ENCODE results near the gene NDUFS2. TPM values are rescaled to one million over a fixed set of nuclear protein-coding genes. Genes with fewer than 3 reads are reported as not detected.

NDUFS2 gene
- total RNA-seq, 4 donors from 2014 or later: 68.5 to 131 (median 122) TPM

GRCh38 chr1:161196111-161196510 lies 6.1 kb upstream of the NDUFS2 start:
- H3K36me3 ChIP-seq: peaks cover 0 to 57% (median 20%) of the 10 kb centered on the region in 4 donors
- peaks cover 34 to 85% (median 78%) of the 10 kb centered on the region in 4 donors for H3K4me1 ChIP-seq
- 89% methylated on average over 7 of the region's 7 CpGs for WGBS
- H3K27me3 ChIP-seq: no peaks in the 10 kb centered on the region
- TF ChIP-seq, protein P1, sequence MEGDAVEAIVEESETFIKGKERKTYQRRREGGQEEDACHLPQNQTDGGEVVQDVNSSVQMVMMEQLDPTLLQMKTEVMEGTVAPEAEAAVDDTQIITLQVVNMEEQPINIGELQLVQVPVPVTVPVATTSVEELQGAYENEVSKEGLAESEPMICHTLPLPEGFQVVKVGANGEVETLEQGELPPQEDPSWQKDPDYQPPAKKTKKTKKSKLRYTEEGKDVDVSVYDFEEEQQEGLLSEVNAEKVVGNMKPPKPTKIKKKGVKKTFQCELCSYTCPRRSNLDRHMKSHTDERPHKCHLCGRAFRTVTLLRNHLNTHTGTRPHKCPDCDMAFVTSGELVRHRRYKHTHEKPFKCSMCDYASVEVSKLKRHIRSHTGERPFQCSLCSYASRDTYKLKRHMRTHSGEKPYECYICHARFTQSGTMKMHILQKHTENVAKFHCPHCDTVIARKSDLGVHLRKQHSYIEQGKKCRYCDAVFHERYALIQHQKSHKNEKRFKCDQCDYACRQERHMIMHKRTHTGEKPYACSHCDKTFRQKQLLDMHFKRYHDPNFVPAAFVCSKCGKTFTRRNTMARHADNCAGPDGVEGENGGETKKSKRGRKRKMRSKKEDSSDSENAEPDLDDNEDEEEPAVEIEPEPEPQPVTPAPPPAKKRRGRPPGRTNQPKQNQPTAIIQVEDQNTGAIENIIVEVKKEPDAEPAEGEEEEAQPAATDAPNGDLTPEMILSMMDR (IDR thresholded peaks at IDR 0.05): no peak
- TF ChIP-seq POLR2AphosphoS5 (IDR thresholded peaks at IDR 0.05) (no peak), EP300 (IDR thresholded peaks at IDR 0.05) (no peak), POLR2A (IDR thresholded peaks at IDR 0.05; ENCODE audit: low read depth) (no peak)
- DNase-seq (ENCODE audit: extremely low spot score): no peak
- no peaks in the 10 kb centered on the region for H3K9me3 ChIP-seq
- intact Hi-C loops (cut with DNase I): loop anchor here (10.0 kb wide), 1 partner anchor 189 kb away; no protein-coding TSS in a partner anchor
- H3K4me3 ChIP-seq: peak overlapping the region in 3 of 4 donors; percentile 44 to 57 (median 48)
- peak overlapping the region in 3 of 4 donors; percentile 92 to 95 (median 94) for H3K27ac ChIP-seq (replicated peaks in 1 of 4)

DNA sequence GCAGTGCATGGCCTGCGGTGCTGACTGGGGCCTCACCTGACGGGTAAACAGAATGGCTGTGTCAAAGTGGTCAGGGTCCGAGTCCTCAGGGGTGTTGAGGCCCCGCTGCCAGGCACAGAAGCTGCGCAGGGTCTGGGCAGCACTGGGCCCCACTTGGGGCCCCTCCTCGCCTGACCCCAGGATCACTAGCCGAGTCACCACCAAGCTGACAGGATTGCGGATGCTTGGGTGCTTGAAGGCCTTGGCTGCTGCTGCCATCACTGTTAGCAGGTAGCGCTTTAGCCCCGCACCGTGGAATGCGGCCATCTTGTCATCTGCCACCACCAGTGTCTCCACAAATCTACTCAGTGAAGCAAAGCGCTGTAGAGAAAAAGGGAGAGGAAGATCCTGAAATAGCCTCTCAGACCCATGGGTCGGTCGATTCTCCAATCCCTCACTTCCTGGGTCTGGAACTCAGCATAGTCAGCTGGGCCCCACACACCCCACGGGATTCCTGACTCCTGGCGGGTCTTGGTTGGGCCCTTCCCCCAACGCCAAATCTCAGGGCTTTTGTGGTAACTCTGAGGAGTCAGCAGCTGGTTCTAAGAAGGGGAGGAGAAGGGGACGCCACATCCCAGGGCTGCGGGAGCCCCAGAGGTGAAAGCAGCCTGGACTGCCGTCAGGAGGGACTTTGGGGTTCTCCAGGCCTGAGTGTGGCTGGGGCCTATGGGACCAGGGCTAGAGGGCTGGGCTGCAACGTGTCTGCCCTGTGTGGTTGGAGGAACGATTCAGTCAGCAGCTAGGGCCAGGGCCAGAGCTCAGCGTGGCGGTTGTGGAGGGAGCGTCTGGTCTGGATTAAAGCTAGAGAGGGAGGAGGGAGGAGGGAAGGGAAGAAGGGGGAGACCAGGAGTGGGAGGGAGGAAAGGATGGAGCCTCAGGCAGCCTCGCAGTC lies 5.4 kb upstream of the NDUFS2 start:
- intact Hi-C loops (cut with DNase I): loop anchor here (10.0 kb wide), 1 partner anchor 188 kb away; no protein-coding TSS in a partner anchor
- Histone ChIP-seq H3K36me3 (peaks cover 0 to 51% (median 13%) of the 10 kb centered on the region in 4 donors), H3K27me3 (no peaks in the 10 kb centered on the region), H3K27ac (replicated peaks in 1 of 4) (peak overlapping the region; percentile 92 to 95 (median 94)), H3K4me3 (peak overlapping the region; percentile 44 to 57 (median 46)), H3K9me3 (no peaks in the 10 kb centered on the region), H3K4me1 (peaks cover 36 to 91% (median 84%) of the 10 kb centered on the region in 4 donors)
- no peak for DNase-seq (ENCODE audit: extremely low spot score)
- 53% methylated on average over 22 of the region's 27 CpGs for WGBS
- TF ChIP-seq, protein P1 (IDR thresholded peaks at IDR 0.05): no peak
- peak; percentile 24 to 47 for TF ChIP-seq POLR2AphosphoS5 (IDR thresholded peaks at IDR 0.05)

GRCh38 chr1:161197560-161198193 lies 4.5 kb upstream of the NDUFS2 start:
- Histone ChIP-seq H3K4me1 (peaks cover 35 to 90% (median 80%) of the 10 kb centered on the region in 4 donors), H3K27ac (replicated peaks in 1 of 4) (peak overlapping the region; percentile 92 to 95 (median 94)), H3K4me3 (peak overlapping the region; percentile 44 to 57 (median 46)), H3K27me3 (no peaks in the 10 kb centered on the region), H3K9me3 (no peaks in the 10 kb centered on the region), H3K36me3 (peaks cover 0 to 42% (median 11%) of the 10 kb centered on the region in 4 donors)
- no peak for DNase-seq (ENCODE audit: extremely low spot score)
- intact Hi-C loops (cut with DNase I): loop anchor here (10.0 kb wide), 1 partner anchor 187 kb away; no protein-coding TSS in a partner anchor
- WGBS: 68% methylated on average over 8 of the region's 11 CpGs
- TF ChIP-seq, protein P1 (IDR thresholded peaks at IDR 0.05): no peak
- TF ChIP-seq POLR2AphosphoS5 (IDR thresholded peaks at IDR 0.05) (no peak), EP300 (IDR thresholded peaks at IDR 0.05) (no peak), POLR2A (IDR thresholded peaks at IDR 0.05; ENCODE audit: low read depth) (no peak)

GRCh38 chr1:161198194-161198896 lies 3.8 kb upstream of the NDUFS2 start:
- 18% methylated on average over 16 of the region's 20 CpGs for WGBS

More at GRCh38 chr1:161198194-161198896, 3.8 kb upstream of the NDUFS2 start:
- Histone ChIP-seq H3K27me3 (no peaks in the 10 kb centered on the region), H3K36me3 (peaks cover 0 to 37% (median 8%) of the 10 kb centered on the region in 4 donors), H3K27ac (replicated peaks in 1 of 4) (peak overlapping the region; percentile 92 to 95 (median 94)), H3K4me3 (peak overlapping the region; percentile 44 to 57 (median 46)), H3K4me1 (peaks cover 33 to 90% (median 83%) of the 10 kb centered on the region in 4 donors), H3K9me3 (no peaks in the 10 kb centered on the region)
- peak in 1 of 2 donors; percentile 5 for TF ChIP-seq POLR2AphosphoS5 (IDR thresholded peaks at IDR 0.05)
- no peak for TF ChIP-seq POLR2A (IDR thresholded peaks at IDR 0.05; ENCODE audit: low read depth)
- intact Hi-C loops (cut with DNase I): loop anchor here (10.0 kb wide), 1 partner anchor 186 kb away; no protein-coding TSS in a partner anchor
- DNase-seq (ENCODE audit: extremely low spot score): no peak
